ENCODE results near the gene EFHC1.

Gene EFHC1, protein sequence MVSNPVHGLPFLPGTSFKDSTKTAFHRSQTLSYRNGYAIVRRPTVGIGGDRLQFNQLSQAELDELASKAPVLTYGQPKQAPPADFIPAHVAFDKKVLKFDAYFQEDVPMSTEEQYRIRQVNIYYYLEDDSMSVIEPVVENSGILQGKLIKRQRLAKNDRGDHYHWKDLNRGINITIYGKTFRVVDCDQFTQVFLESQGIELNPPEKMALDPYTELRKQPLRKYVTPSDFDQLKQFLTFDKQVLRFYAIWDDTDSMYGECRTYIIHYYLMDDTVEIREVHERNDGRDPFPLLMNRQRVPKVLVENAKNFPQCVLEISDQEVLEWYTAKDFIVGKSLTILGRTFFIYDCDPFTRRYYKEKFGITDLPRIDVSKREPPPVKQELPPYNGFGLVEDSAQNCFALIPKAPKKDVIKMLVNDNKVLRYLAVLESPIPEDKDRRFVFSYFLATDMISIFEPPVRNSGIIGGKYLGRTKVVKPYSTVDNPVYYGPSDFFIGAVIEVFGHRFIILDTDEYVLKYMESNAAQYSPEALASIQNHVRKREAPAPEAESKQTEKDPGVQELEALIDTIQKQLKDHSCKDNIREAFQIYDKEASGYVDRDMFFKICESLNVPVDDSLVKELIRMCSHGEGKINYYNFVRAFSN

DNA sequence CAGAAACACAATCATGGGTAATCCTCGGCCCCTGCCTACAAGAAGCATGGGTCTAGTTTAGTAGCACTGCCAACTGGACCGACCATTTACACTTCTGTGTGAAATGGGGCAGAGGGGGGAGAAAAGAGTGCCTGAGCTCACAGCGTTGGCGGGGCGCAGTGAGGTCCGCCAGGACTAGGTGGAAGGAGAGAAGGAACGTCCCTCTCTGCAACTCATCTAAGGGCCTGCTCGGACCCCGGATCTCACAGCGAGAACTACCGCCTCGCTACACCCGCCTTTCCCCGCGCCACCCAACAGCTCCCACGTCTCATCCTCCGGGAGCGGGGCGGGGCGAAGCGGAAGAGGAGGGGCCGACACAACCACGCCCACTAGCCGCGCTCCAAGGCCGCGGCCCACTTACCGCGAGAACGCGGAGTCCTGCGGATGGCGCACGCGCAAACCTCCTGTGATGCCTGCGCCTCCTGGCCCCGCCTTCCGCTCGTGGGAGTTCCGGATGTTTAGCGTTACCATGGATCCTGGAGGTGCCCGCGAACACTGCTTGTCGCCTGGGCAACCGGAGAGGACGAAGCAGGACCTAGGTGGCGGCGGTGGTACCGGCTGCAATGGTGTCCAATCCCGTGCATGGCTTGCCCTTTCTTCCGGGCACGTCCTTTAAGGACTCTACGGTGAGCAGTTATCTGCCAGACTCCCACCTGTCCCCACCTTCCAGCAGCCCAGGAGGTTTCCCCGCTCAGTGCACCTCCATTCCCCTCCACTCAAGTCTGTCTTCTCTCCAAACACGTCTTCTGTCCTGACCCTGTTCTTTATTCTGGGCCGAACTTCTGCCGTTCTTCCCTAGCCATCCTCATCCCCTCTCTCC lies at the start of gene EFHC1:
Gene EFHC1, plus strand, starts transcription at position 534 of the 859 bp plus-strand sequence. Its CDS starts 69 bp downstream, at position 603.
- Histone ChIP-seq H3K4me3 (ENCODE audit: low read length) (peak within 1 kb of the TSS; percentile 90), H3F3A (ENCODE audit: insufficient read depth, low read length) (peaks cover 11% of the 10 kb centered on the region), H3K9me3 (replicated peaks; ENCODE audit: insufficient read depth, low read length) (no peaks in the 10 kb centered on the region), H3K9ac (ENCODE audit: low read length) (peak within 1 kb of the TSS; percentile 89), H3K4me2 (ENCODE audit: low read depth, low read length) (peak within 1 kb of the TSS; percentile 96), H3K27me3 (replicated peaks; ENCODE audit: insufficient read depth, low read length) (no peaks in the 10 kb centered on the region), H3K9me2 (replicated peaks; ENCODE audit: insufficient read depth, low read length) (no peaks in the 10 kb centered on the region), H3K79me2 (ENCODE audit: low read length) (no peaks in the 10 kb centered on the region), H3K27ac (ENCODE audit: low read length) (peak within 1 kb of the TSS; percentile 53; the same call in 1 of the 2 replicates), H3K4me1 (ENCODE audit: low read length) (peaks cover 35% of the 10 kb centered on the region), H2AFZ (ENCODE audit: low read length) (peak within 1 kb of the TSS; percentile 84), H3K36me3 (replicated peaks; ENCODE audit: insufficient read depth, low read length) (no peaks in the 10 kb centered on the region), H4K20me1 (ENCODE audit: insufficient read depth, low read length) (no peaks in the 10 kb centered on the region)
- DNase-seq: peak; percentile 98
- TF ChIP-seq EZH2phosphoT487 (IDR thresholded peaks at IDR 0.05; ENCODE audit: low read length) (no peak), EZH2 (optimal IDR thresholded peaks at IDR 0.05; ENCODE audit: low read depth, low read length) (no peak)
- TF ChIP-seq, protein P1, sequence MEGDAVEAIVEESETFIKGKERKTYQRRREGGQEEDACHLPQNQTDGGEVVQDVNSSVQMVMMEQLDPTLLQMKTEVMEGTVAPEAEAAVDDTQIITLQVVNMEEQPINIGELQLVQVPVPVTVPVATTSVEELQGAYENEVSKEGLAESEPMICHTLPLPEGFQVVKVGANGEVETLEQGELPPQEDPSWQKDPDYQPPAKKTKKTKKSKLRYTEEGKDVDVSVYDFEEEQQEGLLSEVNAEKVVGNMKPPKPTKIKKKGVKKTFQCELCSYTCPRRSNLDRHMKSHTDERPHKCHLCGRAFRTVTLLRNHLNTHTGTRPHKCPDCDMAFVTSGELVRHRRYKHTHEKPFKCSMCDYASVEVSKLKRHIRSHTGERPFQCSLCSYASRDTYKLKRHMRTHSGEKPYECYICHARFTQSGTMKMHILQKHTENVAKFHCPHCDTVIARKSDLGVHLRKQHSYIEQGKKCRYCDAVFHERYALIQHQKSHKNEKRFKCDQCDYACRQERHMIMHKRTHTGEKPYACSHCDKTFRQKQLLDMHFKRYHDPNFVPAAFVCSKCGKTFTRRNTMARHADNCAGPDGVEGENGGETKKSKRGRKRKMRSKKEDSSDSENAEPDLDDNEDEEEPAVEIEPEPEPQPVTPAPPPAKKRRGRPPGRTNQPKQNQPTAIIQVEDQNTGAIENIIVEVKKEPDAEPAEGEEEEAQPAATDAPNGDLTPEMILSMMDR (IDR thresholded peaks at IDR 0.05; ENCODE audit: low read length): no peak

DNA sequence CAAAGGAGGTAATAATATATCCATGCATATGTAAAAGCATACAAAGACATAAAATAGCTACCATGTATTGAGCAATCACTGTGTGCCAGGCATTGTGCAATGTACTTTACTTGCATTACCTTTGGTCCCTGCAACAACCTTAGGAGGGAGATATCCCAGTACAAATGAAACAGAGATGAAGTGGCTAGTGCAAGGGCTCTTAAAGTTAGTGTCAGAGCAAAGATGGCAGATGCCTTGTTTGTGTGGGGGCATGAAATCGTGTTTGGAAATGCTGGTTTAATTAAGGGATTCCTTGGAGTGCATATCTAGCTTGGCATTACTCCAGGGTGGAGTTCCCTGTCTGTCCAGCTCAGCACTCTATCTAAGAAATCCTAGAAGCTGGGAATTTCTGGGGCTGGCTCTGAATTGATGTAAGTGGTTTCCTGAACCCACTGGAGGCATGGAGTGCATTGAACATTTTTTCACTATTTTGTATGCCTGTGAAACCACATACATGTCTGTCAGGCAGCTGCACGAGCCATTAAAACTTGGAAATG lies 48.4 kb upstream of the EFHC1 start:
- no peaks in the 10 kb centered on the region for H3K36me3 ChIP-seq (replicated peaks; ENCODE audit: insufficient read depth, low read length)
- TF ChIP-seq EZH2 (optimal IDR thresholded peaks at IDR 0.05; ENCODE audit: low read depth, low read length) (no peak), EZH2phosphoT487 (IDR thresholded peaks at IDR 0.05; ENCODE audit: low read length) (no peak)
- TF ChIP-seq, protein P1 (IDR thresholded peaks at IDR 0.05; ENCODE audit: low read length): no peak
- no peaks in the 10 kb centered on the region for H3K9me2 ChIP-seq (replicated peaks; ENCODE audit: insufficient read depth, low read length)
- no peak for DNase-seq
- no peak overlapping the region for H3K4me2 ChIP-seq (ENCODE audit: low read depth, low read length)
- H3K9ac ChIP-seq (ENCODE audit: low read length): no peak overlapping the region
- peaks cover 12% of the 10 kb centered on the region for H3K4me1 ChIP-seq (ENCODE audit: low read length)
- no peak overlapping the region for H2AFZ ChIP-seq (ENCODE audit: low read length)
- H4K20me1 ChIP-seq (ENCODE audit: insufficient read depth, low read length): no peaks in the 10 kb centered on the region
- 0 out of 2 replicates have a peak, but pooled peaks cover 4% of the 10 kb centered on the region for H3K79me2 ChIP-seq (ENCODE audit: low read length)
- no peaks in the 10 kb centered on the region for H3K27me3 ChIP-seq (replicated peaks; ENCODE audit: insufficient read depth, low read length)
- H3K9me3 ChIP-seq (replicated peaks; ENCODE audit: insufficient read depth, low read length): no peaks in the 10 kb centered on the region
- peaks cover 9% of the 10 kb centered on the region for H3F3A ChIP-seq (ENCODE audit: insufficient read depth, low read length)
- H3K4me3 ChIP-seq (ENCODE audit: low read length): no peak overlapping the region
- H3K27ac ChIP-seq (ENCODE audit: low read length): no peak overlapping the region

DNA sequence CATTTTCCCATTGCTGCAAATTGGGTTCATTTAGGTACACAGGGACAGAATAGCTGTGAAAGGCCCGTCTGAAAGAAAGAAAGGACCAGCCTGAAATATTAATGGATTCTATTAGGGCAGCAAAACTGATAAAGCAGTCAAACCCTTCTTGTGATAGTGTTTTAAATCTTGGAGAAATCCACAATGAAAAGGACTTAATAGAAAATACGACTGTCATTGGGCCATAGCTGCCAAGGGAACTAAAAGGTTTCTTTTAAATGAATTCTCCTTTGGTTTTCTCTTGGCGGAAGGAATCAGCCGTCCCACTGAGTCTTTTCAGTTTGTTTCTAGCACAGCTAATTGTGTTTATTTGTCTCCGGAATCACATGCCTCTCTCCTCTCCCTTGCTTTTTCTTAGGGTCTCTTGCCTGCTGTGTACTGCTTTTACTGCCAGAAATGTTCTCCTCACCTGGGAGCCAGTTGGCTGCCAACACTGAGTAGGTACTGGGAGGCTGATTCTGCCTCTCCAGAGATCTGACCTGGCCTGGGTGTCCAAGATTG lies 46.9 kb upstream of the EFHC1 start:
- no peak overlapping the region for H3K4me3 ChIP-seq (ENCODE audit: low read length)
- no peak for DNase-seq
- no peaks in the 10 kb centered on the region for H3K36me3 ChIP-seq (replicated peaks; ENCODE audit: insufficient read depth, low read length)
- peaks cover 27% of the 10 kb centered on the region for H3K4me1 ChIP-seq (ENCODE audit: low read length)
- H4K20me1 ChIP-seq (ENCODE audit: insufficient read depth, low read length): no peaks in the 10 kb centered on the region
- TF ChIP-seq EZH2 (optimal IDR thresholded peaks at IDR 0.05; ENCODE audit: low read depth, low read length): no peak
- TF ChIP-seq, protein P1 (IDR thresholded peaks at IDR 0.05; ENCODE audit: low read length): no peak
- no peak for TF ChIP-seq EZH2phosphoT487 (IDR thresholded peaks at IDR 0.05; ENCODE audit: low read length)
- peaks cover 22% of the 10 kb centered on the region for H3F3A ChIP-seq (ENCODE audit: insufficient read depth, low read length)
- no peaks in the 10 kb centered on the region for H3K9me3 ChIP-seq (replicated peaks; ENCODE audit: insufficient read depth, low read length)
- H3K27ac ChIP-seq (ENCODE audit: low read length): no peak overlapping the region
- H3K9me2 ChIP-seq (replicated peaks; ENCODE audit: insufficient read depth, low read length): no peaks in the 10 kb centered on the region
- H3K79me2 ChIP-seq (ENCODE audit: low read length): no peaks in the 10 kb centered on the region
- H3K27me3 ChIP-seq (replicated peaks; ENCODE audit: insufficient read depth, low read length): no peaks in the 10 kb centered on the region
- H3K4me2 ChIP-seq (ENCODE audit: low read depth, low read length): no peak overlapping the region
- H2AFZ ChIP-seq (ENCODE audit: low read length): no peak overlapping the region
- no peak overlapping the region for H3K9ac ChIP-seq (ENCODE audit: low read length)
